Prostate gland (tissue), 2 donors: ENCODE data around the gene LEO1.

Experiments
- POLR2A ChIP-seq: fragments of 450-650 bp; IDR thresholded peaks from one replicate; pipeline ENCODE4 v1.6.1; 2016; ENCODE audit warnings: antibody characterized with exemption, mild to moderate bottlenecking
- POLR2AphosphoS5 ChIP-seq: sonication (generic); formaldehyde crosslinking; IDR thresholded peaks from one replicate; pipeline ENCODE4 v1.6.1; 2017; ENCODE audit warnings: antibody characterized with exemption
- TF ChIP-seq, protein P1 (sequence below), 4 experiments: fragments of 200-600 bp in 2 of 4; fragments of 450-650 bp in 2 of 4; sonication (generic) in 2 of 4; IDR thresholded peaks; 1 replicate in 3 of 4; 2 replicates in 1 of 4; pipeline ENCODE4 v1.5.1; 2016 to 2019; ENCODE audit warnings: antibody characterized with exemption in 4 of 4, mild to moderate bottlenecking in 2 of 4, moderate library complexity in 2 of 4

DNA sequence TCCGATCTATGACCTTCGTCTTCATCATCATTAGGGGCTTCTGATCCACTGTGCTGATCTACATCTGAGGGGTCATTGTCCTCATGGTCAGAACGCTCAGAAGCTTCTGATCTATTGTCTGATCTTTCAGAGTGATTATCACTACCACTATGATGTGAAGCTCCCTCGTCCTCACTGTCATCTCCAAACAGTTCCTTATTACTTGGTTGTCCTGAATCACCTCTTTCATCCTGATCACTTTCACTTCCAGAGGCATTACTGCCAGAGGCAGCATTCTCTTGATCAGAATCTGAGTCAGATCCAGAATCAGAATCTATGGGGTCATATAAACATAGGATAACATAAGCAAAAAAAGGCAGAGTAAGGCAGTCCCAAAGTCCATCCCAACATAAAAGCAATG is 5.4 kb downstream of the LEO1 start:
- TF ChIP-seq, protein P1, sequence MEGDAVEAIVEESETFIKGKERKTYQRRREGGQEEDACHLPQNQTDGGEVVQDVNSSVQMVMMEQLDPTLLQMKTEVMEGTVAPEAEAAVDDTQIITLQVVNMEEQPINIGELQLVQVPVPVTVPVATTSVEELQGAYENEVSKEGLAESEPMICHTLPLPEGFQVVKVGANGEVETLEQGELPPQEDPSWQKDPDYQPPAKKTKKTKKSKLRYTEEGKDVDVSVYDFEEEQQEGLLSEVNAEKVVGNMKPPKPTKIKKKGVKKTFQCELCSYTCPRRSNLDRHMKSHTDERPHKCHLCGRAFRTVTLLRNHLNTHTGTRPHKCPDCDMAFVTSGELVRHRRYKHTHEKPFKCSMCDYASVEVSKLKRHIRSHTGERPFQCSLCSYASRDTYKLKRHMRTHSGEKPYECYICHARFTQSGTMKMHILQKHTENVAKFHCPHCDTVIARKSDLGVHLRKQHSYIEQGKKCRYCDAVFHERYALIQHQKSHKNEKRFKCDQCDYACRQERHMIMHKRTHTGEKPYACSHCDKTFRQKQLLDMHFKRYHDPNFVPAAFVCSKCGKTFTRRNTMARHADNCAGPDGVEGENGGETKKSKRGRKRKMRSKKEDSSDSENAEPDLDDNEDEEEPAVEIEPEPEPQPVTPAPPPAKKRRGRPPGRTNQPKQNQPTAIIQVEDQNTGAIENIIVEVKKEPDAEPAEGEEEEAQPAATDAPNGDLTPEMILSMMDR (IDR thresholded peaks at IDR 0.05): no peak
- no peak for TF ChIP-seq POLR2A
- TF ChIP-seq POLR2AphosphoS5: no peak
